ENCODE measurements around the gene ZNF674. TPM values are rescaled to one million over a fixed set of nuclear protein-coding genes. Genes with fewer than 3 reads are reported as not detected.

The ZNF674 gene
- polyA plus RNA-seq, 2 of the 4 experiments (the other 2 are of a cell fraction): 2.6 to 6.3 TPM

DNA sequence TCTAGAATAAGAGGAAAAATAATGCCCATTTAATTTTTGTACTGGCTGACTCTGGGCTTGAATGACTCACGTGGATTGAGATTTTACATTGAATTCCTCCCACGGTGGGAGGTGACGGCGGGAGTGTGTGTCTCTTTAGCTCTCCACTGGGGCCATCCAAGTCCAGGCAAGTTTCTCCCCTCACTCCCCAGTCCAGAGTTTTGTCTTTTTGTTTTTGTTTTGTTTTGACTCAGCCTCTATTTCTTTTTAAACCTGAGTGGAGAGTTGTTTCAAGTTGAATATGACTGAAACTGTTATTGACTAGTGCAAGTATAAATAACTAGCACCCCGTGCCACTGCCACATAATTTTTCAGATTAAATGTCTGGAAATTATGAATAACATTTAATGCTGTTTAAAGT is 41.9 kb upstream of the ZNF674 start:
- WGBS (ENCODE audit: missing lambda C conversion rate): 12% methylated on average over 5 of the region's 5 CpGs
- FAIRE-seq: no peak
- Histone ChIP-seq H3K4me1 (peaks cover 84% of the 10 kb centered on the region), H3K9me3 (no peaks in the 10 kb centered on the region), H3K4me3 (0 out of 3 replicates have a peak overlapping the region, but pooled peaks have one; percentile 16), H3K27ac (peak overlapping the region; percentile 87 to 88), H3K4me2 (peak overlapping the region; percentile 87)
- no peak for DNase-seq (ENCODE audit: low read depth in 1 of 2, low spot score in 1 of 2)
- TF ChIP-seq TFCP2L1 (CRISPR knock-in tag; IDR thresholded peaks at IDR 0.05) (no peak), FOSL2 (IDR thresholded peaks at IDR 0.05) (no peak), FOSL2 (CRISPR knock-in tag; IDR thresholded peaks at IDR 0.05) (peak; percentile 8; the same call in 1 of the 2 replicates)
- peak in 1 of 2 experiments; percentile 54; a peak in 4 of 6 replicates for ATAC-seq
- POLR2A ChIA-PET: no interaction called here
- CTCF ChIA-PET: interaction anchor here (1.0 to 1.3 kb wide), 2 partner anchors 14 to 15 kb away, joined by 4 to 5 read pairs; no protein-coding TSS in a partner anchor

GRCh38 chrX:46584736-46585135 is 39.5 kb upstream of the ZNF674 start:
- peaks cover 79% of the 10 kb centered on the region for H3K4me1 ChIP-seq
- no peak for ATAC-seq
- no peak for TF ChIP-seq EHMT2 (IDR thresholded peaks at IDR 0.05; ENCODE audit: low read depth)
- TF ChIP-seq PHF8 (IDR thresholded peaks at IDR 0.05; ENCODE audit: borderline replicate concordance, low read depth): no peak
- TF ChIP-seq, protein P1, sequence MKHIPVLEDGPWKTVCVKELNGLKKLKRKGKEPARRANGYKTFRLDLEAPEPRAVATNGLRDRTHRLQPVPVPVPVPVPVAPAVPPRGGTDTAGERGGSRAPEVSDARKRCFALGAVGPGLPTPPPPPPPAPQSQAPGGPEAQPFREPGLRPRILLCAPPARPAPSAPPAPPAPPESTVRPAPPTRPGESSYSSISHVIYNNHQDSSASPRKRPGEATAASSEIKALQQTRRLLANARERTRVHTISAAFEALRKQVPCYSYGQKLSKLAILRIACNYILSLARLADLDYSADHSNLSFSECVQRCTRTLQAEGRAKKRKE (CRISPR knock-in tag; IDR thresholded peaks at IDR 0.05; ENCODE audit: low read depth): no peak
- TF ChIP-seq ESRRA (IDR thresholded peaks at IDR 0.05; ENCODE audit: borderline replicate concordance, low read length): no peak
- TF ChIP-seq POLR2AphosphoS2 (conservative IDR thresholded peaks at IDR 0.05; ENCODE audit: low read length): no peak
- no peak for TF ChIP-seq FOSB (CRISPR knock-in tag; IDR thresholded peaks at IDR 0.05)
- no peak for TF ChIP-seq RFX5 (IDR thresholded peaks at IDR 0.05)
- no peak for TF ChIP-seq HES2 (IDR thresholded peaks at IDR 0.05)
- TF ChIP-seq CEBPB (IDR thresholded peaks at IDR 0.05): no peak
- TF ChIP-seq SREBF2 (IDR thresholded peaks at IDR 0.05): no peak
- TF ChIP-seq NFE2L2 (conservative IDR thresholded peaks at IDR 0.05; ENCODE audit: low read length): no peak
- TF ChIP-seq, protein P2, sequence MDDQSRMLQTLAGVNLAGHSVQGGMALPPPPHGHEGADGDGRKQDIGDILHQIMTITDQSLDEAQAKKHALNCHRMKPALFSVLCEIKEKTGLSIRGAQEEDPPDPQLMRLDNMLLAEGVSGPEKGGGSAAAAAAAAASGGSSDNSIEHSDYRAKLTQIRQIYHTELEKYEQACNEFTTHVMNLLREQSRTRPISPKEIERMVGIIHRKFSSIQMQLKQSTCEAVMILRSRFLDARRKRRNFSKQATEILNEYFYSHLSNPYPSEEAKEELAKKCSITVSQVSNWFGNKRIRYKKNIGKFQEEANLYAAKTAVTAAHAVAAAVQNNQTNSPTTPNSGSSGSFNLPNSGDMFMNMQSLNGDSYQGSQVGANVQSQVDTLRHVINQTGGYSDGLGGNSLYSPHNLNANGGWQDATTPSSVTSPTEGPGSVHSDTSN (IDR thresholded peaks at IDR 0.05): no peak
- TF ChIP-seq JUNB (IDR thresholded peaks at IDR 0.05): no peak
- TF ChIP-seq HEYL (CRISPR knock-in tag; IDR thresholded peaks at IDR 0.05): no peak
- TF ChIP-seq HMGXB4 (CRISPR knock-in tag; IDR thresholded peaks at IDR 0.05; ENCODE audit: borderline replicate concordance): no peak
- TF ChIP-seq, protein P3, sequence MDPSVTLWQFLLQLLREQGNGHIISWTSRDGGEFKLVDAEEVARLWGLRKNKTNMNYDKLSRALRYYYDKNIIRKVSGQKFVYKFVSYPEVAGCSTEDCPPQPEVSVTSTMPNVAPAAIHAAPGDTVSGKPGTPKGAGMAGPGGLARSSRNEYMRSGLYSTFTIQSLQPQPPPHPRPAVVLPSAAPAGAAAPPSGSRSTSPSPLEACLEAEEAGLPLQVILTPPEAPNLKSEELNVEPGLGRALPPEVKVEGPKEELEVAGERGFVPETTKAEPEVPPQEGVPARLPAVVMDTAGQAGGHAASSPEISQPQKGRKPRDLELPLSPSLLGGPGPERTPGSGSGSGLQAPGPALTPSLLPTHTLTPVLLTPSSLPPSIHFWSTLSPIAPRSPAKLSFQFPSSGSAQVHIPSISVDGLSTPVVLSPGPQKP (IDR thresholded peaks at IDR 0.05; ENCODE audit: low read depth, low read length): no peak
- TF ChIP-seq JUN (IDR thresholded peaks at IDR 0.05): no peak
- TF ChIP-seq NR3C1 (IDR thresholded peaks at IDR 0.05): no peak
- no peak for TF ChIP-seq ZSCAN20 (CRISPR knock-in tag; IDR thresholded peaks at IDR 0.05)
- no peak for DNase-seq (ENCODE audit: low read depth in 1 of 2, low spot score in 1 of 2)
- CTCF ChIA-PET: interaction anchor here (0.6 to 0.8 kb wide), 2 partner anchors 8 to 12 kb away, joined by 3 to 4 read pairs; no protein-coding TSS in a partner anchor
- no peak for FAIRE-seq
- H3K4me2 ChIP-seq: peak overlapping the region; percentile 74
- POLR2A ChIA-PET: no interaction called here
- H3K4me3 ChIP-seq: no peak overlapping the region
- WGBS (ENCODE audit: missing lambda C conversion rate): 45% methylated on average over 2 of the region's 2 CpGs
- no peaks in the 10 kb centered on the region for H3K9me3 ChIP-seq
- H3K27ac ChIP-seq: peak overlapping the region; percentile 84 to 88
